Measurements from ENCODE around the gene PIEZO1.

GRCh38 chr16:88693420-88694177 lies 91.4 kb downstream of the PIEZO1 start:
- TF ChIP-seq CTCF (IDR thresholded peaks at IDR 0.05): no peak
- no peak for TF ChIP-seq POLR2A (IDR thresholded peaks at IDR 0.05)

Measured in heart left ventricle (tissue), 13 donors.